K562 (cell line): ENCODE results near the gene HSPA1L. TPM values are rescaled to one million over a fixed set of nuclear protein-coding genes. Genes with fewer than 3 reads are reported as not detected.

ENCODE experiments used
- ARID4B ChIP-seq: sonication (generic); formaldehyde crosslinking; IDR thresholded peaks from 2 replicates; pipeline ENCODE4 v1.8.0; 2022; ENCODE audit warnings: mild to moderate bottlenecking, missing genetic modification reagents
- BRCA1 ChIP-seq, 2 experiments: fragments of 450-650 bp in 1 of 2; sonication (generic) in 1 of 2; formaldehyde crosslinking in 1 of 2; IDR thresholded peaks; 2 replicates each; pipeline versions ENCODE4 v1.5.0 to v1.6.1; 2017 to 2020; ENCODE audit warnings: mild to moderate bottlenecking in 1 of 2, missing genetic modification reagents in 1 of 2
- CTBP1 ChIP-seq: fragments of 450-650 bp; IDR thresholded peaks from 2 replicates; pipeline ENCODE4 v1.6.1; 2016; ENCODE audit warnings: borderline replicate concordance
- GABPA ChIP-seq: fragments of 200-800 bp; sonication (Bioruptor generic); conservative IDR thresholded peaks from 2 replicates; pipeline ENCODE4 v1.6.1; 2016; ENCODE audit warnings: low read depth, missing genetic modification characterization, missing compliant biosample characterization
- HEY1 ChIP-seq: fragments of 250-450 bp; sonication (Bioruptor Pico); IDR thresholded peaks from 2 replicates; pipeline ENCODE4 v1.5.0; 2020; ENCODE audit warnings: mild to moderate bottlenecking, moderate library complexity, borderline replicate concordance
- KAT8 ChIP-seq: fragments of 450-650 bp; IDR thresholded peaks from 2 replicates; pipeline ENCODE4 v1.6.1; 2016; ENCODE audit warnings: low read depth, mild to moderate bottlenecking
- NRF1 ChIP-seq, 2 experiments: fragments of 450-650 bp; IDR thresholded peaks in 1 of 2; conservative IDR thresholded peaks in 1 of 2; 2 replicates each; pipeline ENCODE4 v1.6.1; 2014; ENCODE audit warnings: mild to moderate bottlenecking in 2 of 2
- PHF20 ChIP-seq: fragments of 450-650 bp; IDR thresholded peaks from 2 replicates; pipeline ENCODE4 v1.6.1; 2018; ENCODE audit not compliant: partially characterized antibody
- POLR2A ChIP-seq: fragments of 450-650 bp; conservative IDR thresholded peaks from 2 replicates; pipeline ENCODE4 v1.6.1; 2016
- SMARCC2 ChIP-seq: fragments of 450-650 bp; IDR thresholded peaks from 2 replicates; pipeline ENCODE4 v1.6.1; 2017; ENCODE audit warnings: antibody characterized with exemption, moderate library complexity, mild to moderate bottlenecking, low read depth
- SP1 ChIP-seq: sonication (generic); formaldehyde crosslinking; IDR thresholded peaks from 2 replicates; pipeline ENCODE4 v1.8.1; 2022; ENCODE audit warnings: mild to moderate bottlenecking, missing genetic modification reagents
- SREBF2 ChIP-seq: sonication (generic); formaldehyde crosslinking; IDR thresholded peaks from 2 replicates; pipeline ENCODE4 v1.4.0; 2020; ENCODE audit warnings: mild to moderate bottlenecking, missing genetic modification reagents
- TCF7 ChIP-seq: sonication (generic); IDR thresholded peaks from 2 replicates; pipeline ENCODE4 v1.6.1; 2016; ENCODE audit warnings: antibody characterized with exemption, borderline replicate concordance
- ZC3H4 ChIP-seq: sonication (generic); formaldehyde crosslinking; IDR thresholded peaks from 2 replicates; pipeline ENCODE4 v1.9.0; 2021; ENCODE audit warnings: missing genetic modification reagents, borderline replicate concordance
- ZNF551 ChIP-seq: fragments of 250-450 bp; sonication (Bioruptor Pico); IDR thresholded peaks from 2 replicates; pipeline ENCODE4 v1.5.0; 2021; ENCODE audit warnings: mild to moderate bottlenecking, moderate library complexity
- ZNF780A ChIP-seq: fragments of 250-450 bp; sonication (Bioruptor Pico); IDR thresholded peaks from 2 replicates; pipeline ENCODE4 v1.5.0; 2021; ENCODE audit warnings: mild to moderate bottlenecking
- polyA plus RNA-seq, 8 experiments: library from polyadenylated mRNA; depleted of rRNA in 4 of 8; stranded (reverse) in 5 of 8; unstranded in 3 of 8; fragments of >200 nt; fragmentation: Nextera tagmentation in 2 of 8; fragmentation: Illumina TruSeq in 1 of 8; extraction: Ambion mirVana in 2 of 8; extraction: Trizol in 1 of 8; gene quantifications; 2 replicates each; pipeline versions ENCODE4 v1.2.1 to v1.2.3, GENCODE V29; 2011 to 2014; ENCODE audit warnings: inconsistent platforms in 1 of 8, missing spikeins in 1 of 8
- total RNA-seq, 7 experiments: library from RNA; depleted of rRNA in 6 of 7; stranded (reverse); fragments of >200 nt in 6 of 7; fragmentation: Illumina TruSeq in 2 of 7; extraction: Trizol in 2 of 7; gene quantifications; 2 replicates each; pipeline versions ENCODE4 v1.2.1 to v1.2.3, GENCODE V29; 2011 to 2021; ENCODE audit warnings: low replicate concordance in 1 of 7
- TF ChIP-seq, protein P1 (sequence below), 2 experiments: fragments of 150-350 bp in 1 of 2; IDR thresholded peaks; 2 replicates each; pipeline ENCODE4 v1.6.1; 2012 to 2016; ENCODE audit warnings: low read depth in 2 of 2, low read length in 2 of 2, mild to moderate bottlenecking in 1 of 2, moderate library complexity in 1 of 2
- TF ChIP-seq, protein P2 (sequence below): fragments of 450-650 bp; IDR thresholded peaks from 2 replicates; pipeline ENCODE4 v1.6.1; 2017; ENCODE audit warnings: antibody characterized with exemption

HSPA1L gene
- total and polyA plus RNA-seq, 9 of the 15 experiments (the other 6 are each of a cell fraction or from before 2014, with no cell fraction given), result 0.14 to 2.1 (median 1.3) TPM

GRCh38 chr6:31776989-31777666 lies 38.0 kb downstream of the HSPA1L start, which contains the start of gene VWA7 (continued):
- TF ChIP-seq, protein P1, sequence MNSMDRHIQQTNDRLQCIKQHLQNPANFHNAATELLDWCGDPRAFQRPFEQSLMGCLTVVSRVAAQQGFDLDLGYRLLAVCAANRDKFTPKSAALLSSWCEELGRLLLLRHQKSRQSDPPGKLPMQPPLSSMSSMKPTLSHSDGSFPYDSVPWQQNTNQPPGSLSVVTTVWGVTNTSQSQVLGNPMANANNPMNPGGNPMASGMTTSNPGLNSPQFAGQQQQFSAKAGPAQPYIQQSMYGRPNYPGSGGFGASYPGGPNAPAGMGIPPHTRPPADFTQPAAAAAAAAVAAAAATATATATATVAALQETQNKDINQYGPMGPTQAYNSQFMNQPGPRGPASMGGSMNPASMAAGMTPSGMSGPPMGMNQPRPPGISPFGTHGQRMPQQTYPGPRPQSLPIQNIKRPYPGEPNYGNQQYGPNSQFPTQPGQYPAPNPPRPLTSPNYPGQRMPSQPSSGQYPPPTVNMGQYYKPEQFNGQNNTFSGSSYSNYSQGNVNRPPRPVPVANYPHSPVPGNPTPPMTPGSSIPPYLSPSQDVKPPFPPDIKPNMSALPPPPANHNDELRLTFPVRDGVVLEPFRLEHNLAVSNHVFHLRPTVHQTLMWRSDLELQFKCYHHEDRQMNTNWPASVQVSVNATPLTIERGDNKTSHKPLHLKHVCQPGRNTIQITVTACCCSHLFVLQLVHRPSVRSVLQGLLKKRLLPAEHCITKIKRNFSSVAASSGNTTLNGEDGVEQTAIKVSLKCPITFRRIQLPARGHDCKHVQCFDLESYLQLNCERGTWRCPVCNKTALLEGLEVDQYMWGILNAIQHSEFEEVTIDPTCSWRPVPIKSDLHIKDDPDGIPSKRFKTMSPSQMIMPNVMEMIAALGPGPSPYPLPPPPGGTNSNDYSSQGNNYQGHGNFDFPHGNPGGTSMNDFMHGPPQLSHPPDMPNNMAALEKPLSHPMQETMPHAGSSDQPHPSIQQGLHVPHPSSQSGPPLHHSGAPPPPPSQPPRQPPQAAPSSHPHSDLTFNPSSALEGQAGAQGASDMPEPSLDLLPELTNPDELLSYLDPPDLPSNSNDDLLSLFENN (IDR thresholded peaks at IDR 0.05; ENCODE audit: low read depth in 2 of 2, low read length in 2 of 2), result peak in 1 of 2 experiments; percentile 84; a peak in 2 of 4 replicates
- peak; percentile 70 to 75 for TF ChIP-seq NRF1 (conservative IDR thresholded peaks at IDR 0.05 in 1 of 2, IDR thresholded peaks at IDR 0.05 in 1 of 2)
- peak; percentile 89 for TF ChIP-seq ARID4B
- TF ChIP-seq ZC3H4 (CRISPR knock-in tag), result no peak
- TF ChIP-seq TCF7, result peak; percentile 85; the same call in 1 of the 2 replicates
- no peak for TF ChIP-seq KAT8
- TF ChIP-seq GABPA, result peak; percentile 55; the same call in 1 of the 2 replicates
- TF ChIP-seq, protein P2, sequence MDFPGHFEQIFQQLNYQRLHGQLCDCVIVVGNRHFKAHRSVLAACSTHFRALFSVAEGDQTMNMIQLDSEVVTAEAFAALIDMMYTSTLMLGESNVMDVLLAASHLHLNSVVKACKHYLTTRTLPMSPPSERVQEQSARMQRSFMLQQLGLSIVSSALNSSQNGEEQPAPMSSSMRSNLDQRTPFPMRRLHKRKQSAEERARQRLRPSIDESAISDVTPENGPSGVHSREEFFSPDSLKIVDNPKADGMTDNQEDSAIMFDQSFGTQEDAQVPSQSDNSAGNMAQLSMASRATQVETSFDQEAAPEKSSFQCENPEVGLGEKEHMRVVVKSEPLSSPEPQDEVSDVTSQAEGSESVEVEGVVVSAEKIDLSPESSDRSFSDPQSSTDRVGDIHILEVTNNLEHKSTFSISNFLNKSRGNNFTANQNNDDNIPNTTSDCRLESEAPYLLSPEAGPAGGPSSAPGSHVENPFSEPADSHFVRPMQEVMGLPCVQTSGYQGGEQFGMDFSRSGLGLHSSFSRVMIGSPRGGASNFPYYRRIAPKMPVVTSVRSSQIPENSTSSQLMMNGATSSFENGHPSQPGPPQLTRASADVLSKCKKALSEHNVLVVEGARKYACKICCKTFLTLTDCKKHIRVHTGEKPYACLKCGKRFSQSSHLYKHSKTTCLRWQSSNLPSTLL, result no peak
- no peak for TF ChIP-seq SREBF2 (CRISPR knock-in tag)
- no peak; the same call in 1 of the 2 replicates for TF ChIP-seq ZNF780A (CRISPR knock-in tag)
- TF ChIP-seq BRCA1 (IDR thresholded peaks at IDR 0.05), result no peak
- no peak for TF ChIP-seq BRCA1 (CRISPR knock-in tag; IDR thresholded peaks at IDR 0.05)
- peak; percentile 68 for TF ChIP-seq SP1 (CRISPR knock-in tag)
- peak; percentile 97 for TF ChIP-seq SMARCC2
- no peak; the same call in 1 of the 2 replicates for TF ChIP-seq HEY1 (CRISPR knock-in tag)
- TF ChIP-seq PHF20, result no peak
- peak; percentile 84; the same call in 1 of the 2 replicates for TF ChIP-seq POLR2A
- peak; percentile 99 for TF ChIP-seq CTBP1
- TF ChIP-seq ZNF551 (CRISPR knock-in tag), result no peak
